Ovary (tissue), 3 donors: ENCODE data around the gene TMPRSS7.

Source experiments
- CTCF ChIP-seq, 3 donors: fragments of 450-650 bp in 2 of 3; fragments of 200-600 bp in 1 of 3; IDR thresholded peaks; one replicate each; pipeline versions ENCODE4 v1.5.1 to v1.8.0; 2016 to 2022; ENCODE audit warnings: antibody characterized with exemption in 3 of 3, mild to moderate bottlenecking in 1 of 3
- EP300 ChIP-seq: sonication (generic); formaldehyde crosslinking; IDR thresholded peaks from one replicate; pipeline ENCODE4 v1.6.1; 2017; ENCODE audit warnings: antibody characterized with exemption
- POLR2A ChIP-seq: fragments of 450-650 bp; IDR thresholded peaks from one replicate; pipeline ENCODE4 v1.6.1; 2017; ENCODE audit warnings: antibody characterized with exemption, mild to moderate bottlenecking, moderate library complexity
- donor health status: DM: no; HTN: no; CAD: no.

- TF ChIP-seq CTCF (IDR thresholded peaks at IDR 0.05) (no peak), POLR2A (no peak), EP300 (no peak)
These were observed 22.0 kb downstream of the TMPRSS7 start for GRCh38 chr3:112056451-112056929.
